ENCODE results near the gene S100A12.

The S100A12 gene

DNA sequence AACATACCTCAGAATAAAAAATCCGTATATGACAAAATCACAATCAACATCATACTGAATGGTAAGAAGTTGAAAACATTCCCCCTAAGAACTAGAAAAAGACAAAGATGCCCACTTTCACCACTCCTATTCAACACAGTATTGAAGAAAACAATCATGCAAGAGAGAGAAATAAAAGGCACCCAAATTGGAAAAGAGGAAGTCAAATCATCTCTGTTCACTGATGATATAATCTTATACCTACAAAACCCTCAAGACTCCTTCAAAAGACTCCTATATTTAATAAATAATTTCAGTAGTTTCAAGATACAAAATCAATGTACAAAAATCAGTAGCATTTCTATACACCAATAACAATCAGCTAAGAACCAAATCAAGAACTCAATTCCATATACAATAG is 41.5 kb downstream of the S100A12 start:
- no peak for DNase-seq (ENCODE audit: low read depth)

GRCh38 chr1:153324912-153325311 is 50.5 kb downstream of the S100A12 start:
- DNase-seq (ENCODE audit: low read depth), result no peak
